ENCODE data around the gene TEX26. TPM values are rescaled to one million over a fixed set of nuclear protein-coding genes. Genes with fewer than 3 reads are reported as not detected.

The TEX26 gene
- total RNA-seq, 4 donors from 2014 or later: 1.2 TPM; not detected in 3

DNA sequence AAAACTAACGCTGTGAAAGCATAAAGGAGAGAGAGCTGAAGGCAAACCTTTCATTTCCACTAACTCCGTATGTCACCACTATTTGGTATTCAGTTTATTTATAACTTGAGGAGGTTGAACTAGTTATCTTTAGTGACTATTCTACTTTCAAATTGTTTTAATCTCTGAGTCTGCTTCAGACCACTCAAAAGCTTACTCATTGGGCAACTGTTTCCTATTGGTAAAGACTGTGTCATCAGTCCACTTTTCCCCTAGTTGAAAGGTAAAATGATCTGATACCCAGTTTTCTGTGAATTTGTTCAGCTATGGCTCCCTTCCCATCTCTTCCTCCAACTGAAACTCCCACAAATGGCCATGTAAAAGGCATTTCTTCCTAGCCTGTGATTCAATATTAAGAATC is 39.1 kb downstream of the TEX26 start:
- DNase-seq: no peak
- Histone ChIP-seq H3K9me3 (no peaks in the 10 kb centered on the region), H3K4me1 (no peaks in the 10 kb centered on the region), H3K4me3 (no peak overlapping the region), H3K36me3 (no peaks in the 10 kb centered on the region), H3K27me3 (no peaks in the 10 kb centered on the region), H3K27ac (no peak overlapping the region)
- intact Hi-C loops (cut with DNase I; ENCODE audit: low total_unique reads): no loop called here
- no peak for TF ChIP-seq POLR2A (IDR thresholded peaks at IDR 0.05)
- TF ChIP-seq, protein P1, sequence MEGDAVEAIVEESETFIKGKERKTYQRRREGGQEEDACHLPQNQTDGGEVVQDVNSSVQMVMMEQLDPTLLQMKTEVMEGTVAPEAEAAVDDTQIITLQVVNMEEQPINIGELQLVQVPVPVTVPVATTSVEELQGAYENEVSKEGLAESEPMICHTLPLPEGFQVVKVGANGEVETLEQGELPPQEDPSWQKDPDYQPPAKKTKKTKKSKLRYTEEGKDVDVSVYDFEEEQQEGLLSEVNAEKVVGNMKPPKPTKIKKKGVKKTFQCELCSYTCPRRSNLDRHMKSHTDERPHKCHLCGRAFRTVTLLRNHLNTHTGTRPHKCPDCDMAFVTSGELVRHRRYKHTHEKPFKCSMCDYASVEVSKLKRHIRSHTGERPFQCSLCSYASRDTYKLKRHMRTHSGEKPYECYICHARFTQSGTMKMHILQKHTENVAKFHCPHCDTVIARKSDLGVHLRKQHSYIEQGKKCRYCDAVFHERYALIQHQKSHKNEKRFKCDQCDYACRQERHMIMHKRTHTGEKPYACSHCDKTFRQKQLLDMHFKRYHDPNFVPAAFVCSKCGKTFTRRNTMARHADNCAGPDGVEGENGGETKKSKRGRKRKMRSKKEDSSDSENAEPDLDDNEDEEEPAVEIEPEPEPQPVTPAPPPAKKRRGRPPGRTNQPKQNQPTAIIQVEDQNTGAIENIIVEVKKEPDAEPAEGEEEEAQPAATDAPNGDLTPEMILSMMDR (IDR thresholded peaks at IDR 0.05): no peak

DNA sequence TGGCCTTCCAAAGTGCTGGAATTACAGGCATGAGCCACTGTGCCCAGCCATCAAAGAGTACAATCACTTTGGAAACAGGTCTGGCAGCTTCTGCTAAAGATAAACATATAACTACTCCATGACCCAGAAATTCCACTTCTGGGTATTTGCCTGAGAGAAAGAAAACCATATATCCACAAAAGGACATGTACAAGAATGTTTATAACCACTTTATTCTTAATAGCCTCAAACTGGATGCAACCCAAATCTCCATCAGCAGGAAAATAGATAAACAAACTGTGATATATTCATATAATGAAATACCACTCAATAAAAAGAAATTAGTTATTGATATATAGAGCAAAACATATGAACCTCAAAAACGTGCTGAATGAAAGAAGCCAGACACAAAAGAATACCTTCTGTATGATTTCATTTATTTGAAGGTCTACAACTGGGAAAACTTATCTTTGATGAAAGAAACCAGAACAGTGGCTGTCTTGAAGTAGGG is 40.5 kb downstream of the TEX26 start:
- H3K4me1 ChIP-seq: peaks cover 0 to 4% of the 10 kb centered on the region in 2 donors
- intact Hi-C loops (cut with DNase I; ENCODE audit: low total_unique reads): no loop called here
- H3K36me3 ChIP-seq: no peaks in the 10 kb centered on the region
- no peaks in the 10 kb centered on the region for H3K9me3 ChIP-seq
- no peaks in the 10 kb centered on the region for H3K27me3 ChIP-seq
- no peak overlapping the region for H3K4me3 ChIP-seq
- DNase-seq: no peak
- H3K27ac ChIP-seq: no peak overlapping the region
- no peak for TF ChIP-seq POLR2A (IDR thresholded peaks at IDR 0.05)
- TF ChIP-seq, protein P1 (IDR thresholded peaks at IDR 0.05): no peak

DNA sequence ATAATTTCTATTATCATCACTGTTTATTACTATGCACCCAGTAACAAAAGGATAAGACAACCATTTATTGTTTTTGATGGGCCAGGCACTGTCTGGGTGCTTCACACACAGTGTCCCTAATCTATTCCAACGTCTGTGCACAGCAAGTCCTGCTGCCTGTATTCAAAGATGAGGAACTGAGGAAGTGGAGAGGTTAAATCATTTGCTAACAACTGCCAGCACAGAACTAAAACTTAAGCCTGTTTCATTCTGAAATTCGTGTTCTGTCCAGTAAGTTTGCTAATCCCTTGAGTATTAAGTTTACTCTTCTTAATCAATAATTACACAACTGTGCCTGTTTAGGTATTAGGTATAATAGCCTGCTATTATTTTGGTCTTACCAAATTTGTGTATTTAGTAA is 41.9 kb downstream of the TEX26 start:
- DNase-seq: no peak
- no peak overlapping the region for H3K4me3 ChIP-seq
- no peaks in the 10 kb centered on the region for H3K36me3 ChIP-seq
- no peaks in the 10 kb centered on the region for H3K27me3 ChIP-seq
- no peak for TF ChIP-seq POLR2A (IDR thresholded peaks at IDR 0.05)
- no peaks in the 10 kb centered on the region for H3K9me3 ChIP-seq
- H3K4me1 ChIP-seq: peaks cover 0 to 5% of the 10 kb centered on the region in 2 donors
- intact Hi-C loops (cut with DNase I; ENCODE audit: low total_unique reads): no loop called here
- no peak overlapping the region for H3K27ac ChIP-seq

DNA sequence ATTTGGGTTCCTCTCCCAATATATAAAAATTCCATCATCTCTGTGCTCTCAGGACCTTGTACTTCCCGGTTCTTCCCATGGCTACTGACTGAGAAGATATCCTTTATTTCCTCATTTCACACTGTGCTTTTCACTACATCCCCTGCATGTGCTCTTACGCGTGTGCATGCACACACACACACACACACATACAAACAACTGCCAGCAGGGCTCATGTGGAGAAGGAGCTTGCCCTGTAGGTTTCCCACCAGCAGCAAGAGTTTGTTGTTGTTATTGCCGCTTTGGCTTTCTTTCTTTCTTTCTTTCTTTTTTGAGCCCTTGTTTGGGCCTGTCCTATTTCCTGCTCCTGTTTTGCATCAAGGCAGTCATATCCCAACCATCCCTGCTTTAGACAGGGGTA is 43.6 kb downstream of the TEX26 start:
- no peak for DNase-seq
- no peak overlapping the region for H3K4me3 ChIP-seq
- TF ChIP-seq, protein P1 (IDR thresholded peaks at IDR 0.05): no peak
- TF ChIP-seq POLR2A (IDR thresholded peaks at IDR 0.05): no peak
- peaks cover 0 to 5% of the 10 kb centered on the region in 2 donors for H3K4me1 ChIP-seq
- H3K27me3 ChIP-seq: no peaks in the 10 kb centered on the region
- H3K9me3 ChIP-seq: no peaks in the 10 kb centered on the region
- no peaks in the 10 kb centered on the region for H3K36me3 ChIP-seq
- no peak overlapping the region for H3K27ac ChIP-seq
- intact Hi-C loops (cut with DNase I; ENCODE audit: low total_unique reads): no loop called here

DNA sequence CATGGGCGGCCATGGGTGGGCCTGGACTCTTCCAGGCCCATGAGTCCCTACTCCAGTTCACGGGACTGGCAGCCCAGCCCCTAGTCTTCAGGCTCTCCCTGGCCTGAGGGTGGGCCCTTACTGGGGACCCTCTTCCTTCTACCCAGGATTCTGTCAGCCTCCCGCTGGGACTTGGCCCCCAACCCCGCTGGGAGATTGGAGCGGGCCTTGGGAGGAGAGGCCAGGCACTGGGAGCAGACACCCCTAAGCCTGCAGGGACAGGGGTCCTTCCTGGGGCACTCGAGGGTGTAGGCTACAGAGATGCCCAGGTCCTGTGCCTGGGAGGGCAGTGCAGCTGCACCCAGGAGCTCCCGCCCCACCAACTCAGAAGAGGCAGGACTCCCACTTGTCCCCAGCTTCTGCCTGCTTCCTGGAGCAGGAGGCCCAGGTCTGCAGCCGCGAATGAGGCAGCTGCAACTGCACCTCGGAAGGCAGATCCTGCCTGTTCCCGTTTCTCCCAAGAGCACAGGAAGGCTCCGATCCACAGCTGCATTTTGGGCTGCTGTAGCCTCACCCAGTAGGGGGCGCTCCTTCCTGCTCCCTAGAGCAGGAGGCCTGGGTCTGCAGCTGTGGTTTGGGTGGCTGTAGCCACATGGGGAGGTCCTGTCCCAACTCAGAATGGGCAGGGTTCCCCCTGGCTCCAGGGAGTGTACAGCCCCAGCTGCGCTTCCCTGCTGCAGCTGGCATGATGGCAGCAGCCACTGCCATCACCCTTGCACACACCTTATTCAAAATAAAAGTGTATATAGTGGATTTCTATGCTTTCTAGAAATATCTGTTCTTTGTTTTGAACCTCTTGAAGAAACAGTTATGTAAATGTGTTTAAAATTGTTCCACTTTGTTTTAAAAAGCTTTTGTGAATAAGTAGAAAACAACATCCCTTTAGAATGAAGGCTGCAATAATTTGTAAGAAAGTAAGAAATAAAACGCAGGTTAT is 46.8 kb downstream of the TEX26 start:
- Histone ChIP-seq H3K4me3 (no peak overlapping the region), H3K27me3 (no peaks in the 10 kb centered on the region), H3K27ac (no peak overlapping the region), H3K36me3 (no peaks in the 10 kb centered on the region), H3K9me3 (no peaks in the 10 kb centered on the region), H3K4me1 (peaks cover 0 to 5% of the 10 kb centered on the region in 2 donors)
- DNase-seq: no peak
- TF ChIP-seq, protein P1 (IDR thresholded peaks at IDR 0.05): no peak
- TF ChIP-seq POLR2A (IDR thresholded peaks at IDR 0.05): no peak
- intact Hi-C loops (cut with DNase I; ENCODE audit: low total_unique reads): no loop called here
